K562 (cell line): Measurements from ENCODE around the gene KLHL33. TPM values are rescaled to one million over a fixed set of nuclear protein-coding genes. Genes with fewer than 3 reads are reported as not detected.

Experiments used
- BDP1 ChIP-seq: IDR thresholded peaks from 3 replicates; pipeline ENCODE4 v1.6.1; 2011; ENCODE audit not compliant: insufficient read length, insufficient read depth
- CHD1 ChIP-seq: fragments of 200-600 bp; sonication (generic); IDR thresholded peaks from one replicate; pipeline ENCODE4 v1.6.1; 2012; ENCODE audit warnings: mild to moderate bottlenecking, moderate library complexity, low read length, inconsistent platforms
- CHD2 ChIP-seq: IDR thresholded peaks from 2 replicates; pipeline ENCODE4 v1.6.1; 2011; ENCODE audit warnings: low read depth, low read length
- EP400 ChIP-seq: fragments of 450-650 bp; IDR thresholded peaks from 2 replicates; pipeline ENCODE4 v1.6.1; 2017; ENCODE audit warnings: antibody characterized with exemption, mild to moderate bottlenecking, moderate library complexity
- FIP1L1 ChIP-seq: fragments of 200-400 bp; formaldehyde crosslinking; IDR thresholded peaks from 2 replicates; pipeline ENCODE4 v1.6.1; 2018; ENCODE audit warnings: mild to moderate bottlenecking, low read depth, low read length; ENCODE audit not compliant: poor library complexity, severe bottlenecking
- L3MBTL2 ChIP-seq: fragments of 450-650 bp; IDR thresholded peaks from 2 replicates; pipeline ENCODE4 v1.6.1; 2016; ENCODE audit warnings: mild to moderate bottlenecking, moderate library complexity
- MCM7 ChIP-seq, 2 experiments: fragments of 450-650 bp; IDR thresholded peaks; 2 replicates each; pipeline ENCODE4 v1.6.1; 2016 to 2018
- RBBP5 ChIP-seq: fragments of 200-600 bp; sonication (generic); IDR thresholded peaks from 2 replicates; pipeline ENCODE4 v1.6.1; 2012; ENCODE audit warnings: borderline replicate concordance, mild to moderate bottlenecking, low read length, control low read depth, inconsistent platforms; ENCODE audit not compliant: insufficient read depth, poor library complexity, severe bottlenecking
- RBM34 ChIP-seq: fragments of 200-400 bp; formaldehyde crosslinking; IDR thresholded peaks from 2 replicates; pipeline ENCODE4 v1.6.1; 2018; ENCODE audit warnings: low read length, borderline replicate concordance; ENCODE audit not compliant: insufficient read depth
- TAF7 ChIP-seq: fragments of 450-650 bp; IDR thresholded peaks from 2 replicates; pipeline ENCODE4 v1.6.1; 2016; ENCODE audit warnings: missing genetic modification characterization, missing compliant biosample characterization
- ZBTB40 ChIP-seq, 2 experiments: fragments of 450-650 bp in 1 of 2; sonication (generic) in 1 of 2; formaldehyde crosslinking in 1 of 2; IDR thresholded peaks; 2 replicates each; pipeline versions ENCODE4 v1.7.1 to v1.9.0; 2016 to 2022; ENCODE audit warnings: inconsistent platforms in 1 of 2, mild to moderate bottlenecking in 1 of 2, missing genetic modification reagents in 1 of 2
- ZBTB9 ChIP-seq: fragments of 450-650 bp; formaldehyde crosslinking; IDR thresholded peaks from 2 replicates; pipeline ENCODE4 v1.4.0; 2020; ENCODE audit warnings: mild to moderate bottlenecking, moderate library complexity
- ZC3H11A ChIP-seq: IDR thresholded peaks from 2 replicates; pipeline ENCODE4 v1.6.1; 2012; ENCODE audit warnings: low read depth, low read length, improper control_type of control experiment
- ZNF197 ChIP-seq: fragments of 200-800 bp; sonication (Bioruptor generic); IDR thresholded peaks from 2 replicates; pipeline ENCODE4 v1.6.1; 2016; ENCODE audit warnings: low read depth, missing genetic modification characterization, missing compliant biosample characterization
- ZNF655 ChIP-seq: fragments of 250-450 bp; sonication (Bioruptor Pico); IDR thresholded peaks from 2 replicates; pipeline ENCODE4 v1.5.0; 2021
- ZNF696 ChIP-seq: fragments of 250-450 bp; sonication (Bioruptor Pico); conservative IDR thresholded peaks from 2 replicates; pipeline ENCODE4 v1.4.0; 2020; ENCODE audit warnings: mild to moderate bottlenecking, moderate library complexity
- ZSCAN29 ChIP-seq: fragments of 450-650 bp; IDR thresholded peaks from 2 replicates; pipeline ENCODE4 v1.6.1; 2017
- polyA plus RNA-seq, 8 experiments: library from polyadenylated mRNA; depleted of rRNA in 4 of 8; stranded (reverse) in 5 of 8; unstranded in 3 of 8; fragments of >200 nt; fragmentation: Nextera tagmentation in 2 of 8; fragmentation: Illumina TruSeq in 1 of 8; extraction: Ambion mirVana in 2 of 8; extraction: Trizol in 1 of 8; gene quantifications; 2 replicates each; pipeline versions ENCODE4 v1.2.1 to v1.2.3, GENCODE V29; 2011 to 2014; ENCODE audit warnings: inconsistent platforms in 1 of 8, missing spikeins in 1 of 8
- total RNA-seq, 7 experiments: library from RNA; depleted of rRNA in 6 of 7; stranded (reverse); fragments of >200 nt in 6 of 7; fragmentation: Illumina TruSeq in 2 of 7; extraction: Trizol in 2 of 7; gene quantifications; 2 replicates each; pipeline versions ENCODE4 v1.2.1 to v1.2.3, GENCODE V29; 2011 to 2021; ENCODE audit warnings: low replicate concordance in 1 of 7

The KLHL33 gene
- total and polyA plus RNA-seq, 9 of the 15 experiments (the other 6 are each of a cell fraction or from before 2014, with no cell fraction given): 0.04 to 0.27 (median 0.13) TPM; not detected in 6

GRCh38 chr14:20469242-20469889, 33.4 kb upstream of the KLHL33 start, which contains the start of gene PNP (continued):
- TF ChIP-seq CHD2 (no peak), MCM7 (IDR thresholded peaks at IDR 0.05) (no peak), BDP1 (no peak), ZBTB40 (IDR thresholded peaks at IDR 0.05) (peak; percentile 18; the same call in 1 of the 2 replicates), ZBTB40 (CRISPR knock-in tag; IDR thresholded peaks at IDR 0.05) (no peak), CHD1 (peak; percentile 33), ZNF197 (CRISPR knock-in tag) (no peak), ZNF655 (CRISPR knock-in tag) (no peak), FIP1L1 (peak; percentile 66), RBBP5 (peak; percentile 73), ZNF696 (no peak), ZBTB9 (CRISPR knock-in tag) (no peak), EP400 (peak; percentile 87), ZC3H11A (no peak), ZSCAN29 (0 out of 2 replicates have a peak, but pooled peaks have one; percentile 56), L3MBTL2 (peak; percentile 37; the same call in 1 of the 2 replicates), RBM34 (no peak), TAF7 (tag) (peak; percentile 56; the same call in 1 of the 2 replicates)
